GM23338 (cell line): Measurements from ENCODE around the gene DNAJB8. TPM values are rescaled to one million over a fixed set of nuclear protein-coding genes. Genes with fewer than 3 reads are reported as not detected.

Experiments used
- ATAC-seq: fragments of 200-7000 bp; cut with Tn5 transposase; 3 replicates; pipeline ENCODE4 v1.9.1; 2020
- DNase-seq: peaks from one replicate; pipeline ENCODE4 v3.0.0-alpha.2; 2015; ENCODE audit warnings: low spot score
- H2AFZ ChIP-seq: fragments of 200-600 bp; sonication (generic); 2 replicates; pipeline ENCODE4 v1.8.0; 2016; ENCODE audit warnings: antibody characterized with exemption, mild to moderate bottlenecking, moderate library complexity
- H3F3A ChIP-seq: fragments of 200-600 bp; sonication (generic); replicated peaks from 2 replicates; pipeline ENCODE4 v1.8.0; 2017; ENCODE audit warnings: antibody characterized with exemption, mixed run types, low read depth
- H3K27ac ChIP-seq: fragments of 200-600 bp; sonication (generic); 2 replicates; pipeline ENCODE4 v1.6.1; 2016; ENCODE audit warnings: low read depth
- H3K27me3 ChIP-seq: fragments of 200-600 bp; sonication (generic); 2 replicates; pipeline ENCODE4 v1.8.0; 2016; ENCODE audit warnings: mild to moderate bottlenecking, mixed run types, moderate library complexity; ENCODE audit not compliant: insufficient read depth
- H3K36me3 ChIP-seq: fragments of 200-600 bp; sonication (generic); 2 replicates; pipeline ENCODE4 v1.8.0; 2016; ENCODE audit warnings: mild to moderate bottlenecking; ENCODE audit not compliant: insufficient read depth
- H3K4me1 ChIP-seq: fragments of 200-600 bp; sonication (generic); 2 replicates; pipeline ENCODE4 v1.8.0; 2016; ENCODE audit warnings: mild to moderate bottlenecking, moderate library complexity; ENCODE audit not compliant: insufficient read depth
- H3K4me2 ChIP-seq: fragments of 200-600 bp; sonication (generic); 2 replicates; pipeline ENCODE4 v1.7.1; 2017; ENCODE audit warnings: mixed run types
- H3K4me3 ChIP-seq: fragments of 200-600 bp; sonication (generic); 2 replicates; pipeline ENCODE4 v1.6.1; 2016; ENCODE audit warnings: mixed run types
- H3K79me2 ChIP-seq: fragments of 200-600 bp; sonication (generic); replicated peaks from 2 replicates; pipeline ENCODE4 v1.8.0; 2017; ENCODE audit warnings: mild to moderate bottlenecking; ENCODE audit not compliant: insufficient read depth
- H3K9me2 ChIP-seq: fragments of 200-600 bp; sonication (generic); 2 replicates; pipeline ENCODE4 v1.8.0; 2017; ENCODE audit not compliant: insufficient read depth
- H4K20me1 ChIP-seq: fragments of 200-600 bp; sonication (generic); replicated peaks from 2 replicates; pipeline ENCODE4 v1.8.0; 2017; ENCODE audit warnings: mild to moderate bottlenecking; ENCODE audit not compliant: insufficient read depth
- H3K27ac Mint-ChIP-seq: 2 replicates; pipeline ENCODE4 v1.8.0; 2020; ENCODE audit warnings: inconsistent platforms, mild to moderate bottlenecking, moderate library complexity, mixed read lengths
- H3K27me3 Mint-ChIP-seq: 3 replicates; pipeline ENCODE4 v1.8.0; 2022; ENCODE audit warnings: low read depth, mild to moderate bottlenecking, moderate library complexity, mixed read lengths, inconsistent platforms; ENCODE audit not compliant: insufficient read depth, poor library complexity
- H3K36me3 Mint-ChIP-seq: 3 replicates; pipeline ENCODE4 v1.8.0; 2021; ENCODE audit warnings: low read depth, mild to moderate bottlenecking, inconsistent platforms, moderate library complexity, mixed read lengths
- H3K4me1 Mint-ChIP-seq: 3 replicates; pipeline ENCODE4 v1.8.0; 2020; ENCODE audit warnings: mild to moderate bottlenecking, inconsistent platforms, mixed read lengths
- H3K4me3 Mint-ChIP-seq: 3 replicates; pipeline ENCODE4 v1.8.0; 2021; ENCODE audit warnings: moderate library complexity, mild to moderate bottlenecking, inconsistent platforms, mixed read lengths
- H3K9me3 Mint-ChIP-seq: 3 replicates; pipeline ENCODE4 v1.8.0; 2020; ENCODE audit warnings: moderate library complexity, mild to moderate bottlenecking, inconsistent platforms, mixed read lengths
- CREB1 ChIP-seq: fragments of 250-450 bp; sonication (Bioruptor Pico); IDR thresholded peaks from 2 replicates; pipeline ENCODE4 v1.5.0; 2020; ENCODE audit warnings: low read depth, mild to moderate bottlenecking, moderate library complexity
- ETS1 ChIP-seq: IDR thresholded peaks from 2 replicates; pipeline ENCODE4 v1.6.1; 2016; ENCODE audit warnings: antibody characterized with exemption
- EZH2 ChIP-seq: fragments of 200-600 bp; sonication (generic); IDR thresholded peaks from one replicate; pipeline ENCODE4 v1.8.0; 2017; ENCODE audit warnings: antibody characterized with exemption, mild to moderate bottlenecking, low read depth; ENCODE audit not compliant: unreplicated experiment
- EZH2phosphoT487 ChIP-seq: fragments of 200-600 bp; sonication (generic); IDR thresholded peaks from one replicate; pipeline ENCODE4 v1.8.1; 2018; ENCODE audit warnings: antibody characterized with exemption; ENCODE audit not compliant: unreplicated experiment
- JUNB ChIP-seq: IDR thresholded peaks from one replicate; pipeline ENCODE4 v1.6.1; 2016; ENCODE audit warnings: antibody characterized with exemption; ENCODE audit not compliant: unreplicated experiment
- NANOG ChIP-seq: IDR thresholded peaks from 2 replicates; pipeline ENCODE4 v1.6.1; 2016; ENCODE audit warnings: antibody characterized with exemption, borderline replicate concordance
- POLR2AphosphoS5 ChIP-seq: IDR thresholded peaks from 2 replicates; pipeline ENCODE4 v1.6.1; 2016; ENCODE audit warnings: antibody characterized with exemption, low read depth
- REST ChIP-seq: IDR thresholded peaks from one replicate; pipeline ENCODE4 v1.6.1; 2018; ENCODE audit warnings: antibody characterized with exemption; ENCODE audit not compliant: unreplicated experiment
- STAT1 ChIP-seq: IDR thresholded peaks from one replicate; pipeline ENCODE4 v1.6.1; 2016; ENCODE audit warnings: antibody characterized with exemption; ENCODE audit not compliant: unreplicated experiment
- ZNF114 ChIP-seq: fragments of 250-450 bp; sonication (Bioruptor Pico); IDR thresholded peaks from 2 replicates; pipeline ENCODE4 v1.5.0; 2020; ENCODE audit warnings: mild to moderate bottlenecking, moderate library complexity
- ZNF331 ChIP-seq: fragments of 250-450 bp; sonication (Bioruptor Pico); IDR thresholded peaks from 2 replicates; pipeline ENCODE4 v1.5.0; 2020; ENCODE audit warnings: low read depth, mild to moderate bottlenecking, moderate library complexity
- polyA plus RNA-seq: library from polyadenylated mRNA; unstranded; fragments of >200 nt; fragmentation: Nextera tagmentation; extraction: Ambion mirVana; gene quantifications from 2 replicates; pipeline ENCODE4 v1.2.1, GENCODE V29; 2016
- total RNA-seq: library from RNA; depleted of rRNA; stranded (reverse); fragments of >200 nt; shearing (Covaris generic); gene quantifications from 2 replicates; pipeline ENCODE4 v1.2.3, GENCODE V29; 2014
- TF ChIP-seq, protein P1 (sequence below), 2 experiments: fragments of 200-600 bp in 1 of 2; sonication (generic) in 1 of 2; conservative IDR thresholded peaks; 2 replicates each; pipeline versions ENCODE4 v1.5.1 to v1.6.1; 2016 to 2017; ENCODE audit warnings: antibody characterized with exemption in 2 of 2, low read depth in 2 of 2, mild to moderate bottlenecking in 2 of 2, moderate library complexity in 1 of 2
- TF ChIP-seq, protein P2 (sequence below): fragments of 250-450 bp; sonication (Bioruptor Pico); IDR thresholded peaks from 2 replicates; pipeline ENCODE4 v1.5.0; 2020; ENCODE audit warnings: mild to moderate bottlenecking, moderate library complexity

DNAJB8 gene
- total and polyA plus RNA-seq, 2 experiments from 2014 or later, result not detected

GRCh38 chr3:128459461-128459820 is 7.2 kb downstream of the DNAJB8 start:
- Mint-ChIP-seq H3K9me3 (no peaks in the 10 kb centered on the region), H3K27me3 (peaks cover 31% of the 10 kb centered on the region), H3K27ac (no peak overlapping the region), H3K4me3 (no peak overlapping the region), H3K36me3 (no peaks in the 10 kb centered on the region; the same call in 2 of the 3 replicates), H3K4me1 (no peaks in the 10 kb centered on the region; the same call in 2 of the 3 replicates)
- Histone ChIP-seq H3K9me2 (no peaks in the 10 kb centered on the region), H3F3A (no peaks in the 10 kb centered on the region), H3K79me2 (no peaks in the 10 kb centered on the region), H3K27me3 (no peaks in the 10 kb centered on the region; the same call in 1 of the 2 replicates), H3K4me3 (no peak overlapping the region), H2AFZ (no peak overlapping the region), H3K27ac (no peak overlapping the region), H3K4me1 (no peaks in the 10 kb centered on the region), H3K4me2 (no peak overlapping the region), H4K20me1 (no peaks in the 10 kb centered on the region), H3K36me3 (no peaks in the 10 kb centered on the region)
- ATAC-seq (no peak), DNase-seq (no peak)
- TF ChIP-seq, protein P1, sequence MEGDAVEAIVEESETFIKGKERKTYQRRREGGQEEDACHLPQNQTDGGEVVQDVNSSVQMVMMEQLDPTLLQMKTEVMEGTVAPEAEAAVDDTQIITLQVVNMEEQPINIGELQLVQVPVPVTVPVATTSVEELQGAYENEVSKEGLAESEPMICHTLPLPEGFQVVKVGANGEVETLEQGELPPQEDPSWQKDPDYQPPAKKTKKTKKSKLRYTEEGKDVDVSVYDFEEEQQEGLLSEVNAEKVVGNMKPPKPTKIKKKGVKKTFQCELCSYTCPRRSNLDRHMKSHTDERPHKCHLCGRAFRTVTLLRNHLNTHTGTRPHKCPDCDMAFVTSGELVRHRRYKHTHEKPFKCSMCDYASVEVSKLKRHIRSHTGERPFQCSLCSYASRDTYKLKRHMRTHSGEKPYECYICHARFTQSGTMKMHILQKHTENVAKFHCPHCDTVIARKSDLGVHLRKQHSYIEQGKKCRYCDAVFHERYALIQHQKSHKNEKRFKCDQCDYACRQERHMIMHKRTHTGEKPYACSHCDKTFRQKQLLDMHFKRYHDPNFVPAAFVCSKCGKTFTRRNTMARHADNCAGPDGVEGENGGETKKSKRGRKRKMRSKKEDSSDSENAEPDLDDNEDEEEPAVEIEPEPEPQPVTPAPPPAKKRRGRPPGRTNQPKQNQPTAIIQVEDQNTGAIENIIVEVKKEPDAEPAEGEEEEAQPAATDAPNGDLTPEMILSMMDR (conservative IDR thresholded peaks at IDR 0.05; ENCODE audit: low read depth in 2 of 2), result no peak
- TF ChIP-seq JUNB (no peak), REST (no peak), ZNF331 (CRISPR knock-in tag) (no peak), EZH2 (no peak), EZH2phosphoT487 (no peak), ZNF114 (CRISPR knock-in tag) (no peak), STAT1 (no peak), NANOG (no peak), ETS1 (no peak), CREB1 (no peak), POLR2AphosphoS5 (no peak)
- TF ChIP-seq, protein P2, sequence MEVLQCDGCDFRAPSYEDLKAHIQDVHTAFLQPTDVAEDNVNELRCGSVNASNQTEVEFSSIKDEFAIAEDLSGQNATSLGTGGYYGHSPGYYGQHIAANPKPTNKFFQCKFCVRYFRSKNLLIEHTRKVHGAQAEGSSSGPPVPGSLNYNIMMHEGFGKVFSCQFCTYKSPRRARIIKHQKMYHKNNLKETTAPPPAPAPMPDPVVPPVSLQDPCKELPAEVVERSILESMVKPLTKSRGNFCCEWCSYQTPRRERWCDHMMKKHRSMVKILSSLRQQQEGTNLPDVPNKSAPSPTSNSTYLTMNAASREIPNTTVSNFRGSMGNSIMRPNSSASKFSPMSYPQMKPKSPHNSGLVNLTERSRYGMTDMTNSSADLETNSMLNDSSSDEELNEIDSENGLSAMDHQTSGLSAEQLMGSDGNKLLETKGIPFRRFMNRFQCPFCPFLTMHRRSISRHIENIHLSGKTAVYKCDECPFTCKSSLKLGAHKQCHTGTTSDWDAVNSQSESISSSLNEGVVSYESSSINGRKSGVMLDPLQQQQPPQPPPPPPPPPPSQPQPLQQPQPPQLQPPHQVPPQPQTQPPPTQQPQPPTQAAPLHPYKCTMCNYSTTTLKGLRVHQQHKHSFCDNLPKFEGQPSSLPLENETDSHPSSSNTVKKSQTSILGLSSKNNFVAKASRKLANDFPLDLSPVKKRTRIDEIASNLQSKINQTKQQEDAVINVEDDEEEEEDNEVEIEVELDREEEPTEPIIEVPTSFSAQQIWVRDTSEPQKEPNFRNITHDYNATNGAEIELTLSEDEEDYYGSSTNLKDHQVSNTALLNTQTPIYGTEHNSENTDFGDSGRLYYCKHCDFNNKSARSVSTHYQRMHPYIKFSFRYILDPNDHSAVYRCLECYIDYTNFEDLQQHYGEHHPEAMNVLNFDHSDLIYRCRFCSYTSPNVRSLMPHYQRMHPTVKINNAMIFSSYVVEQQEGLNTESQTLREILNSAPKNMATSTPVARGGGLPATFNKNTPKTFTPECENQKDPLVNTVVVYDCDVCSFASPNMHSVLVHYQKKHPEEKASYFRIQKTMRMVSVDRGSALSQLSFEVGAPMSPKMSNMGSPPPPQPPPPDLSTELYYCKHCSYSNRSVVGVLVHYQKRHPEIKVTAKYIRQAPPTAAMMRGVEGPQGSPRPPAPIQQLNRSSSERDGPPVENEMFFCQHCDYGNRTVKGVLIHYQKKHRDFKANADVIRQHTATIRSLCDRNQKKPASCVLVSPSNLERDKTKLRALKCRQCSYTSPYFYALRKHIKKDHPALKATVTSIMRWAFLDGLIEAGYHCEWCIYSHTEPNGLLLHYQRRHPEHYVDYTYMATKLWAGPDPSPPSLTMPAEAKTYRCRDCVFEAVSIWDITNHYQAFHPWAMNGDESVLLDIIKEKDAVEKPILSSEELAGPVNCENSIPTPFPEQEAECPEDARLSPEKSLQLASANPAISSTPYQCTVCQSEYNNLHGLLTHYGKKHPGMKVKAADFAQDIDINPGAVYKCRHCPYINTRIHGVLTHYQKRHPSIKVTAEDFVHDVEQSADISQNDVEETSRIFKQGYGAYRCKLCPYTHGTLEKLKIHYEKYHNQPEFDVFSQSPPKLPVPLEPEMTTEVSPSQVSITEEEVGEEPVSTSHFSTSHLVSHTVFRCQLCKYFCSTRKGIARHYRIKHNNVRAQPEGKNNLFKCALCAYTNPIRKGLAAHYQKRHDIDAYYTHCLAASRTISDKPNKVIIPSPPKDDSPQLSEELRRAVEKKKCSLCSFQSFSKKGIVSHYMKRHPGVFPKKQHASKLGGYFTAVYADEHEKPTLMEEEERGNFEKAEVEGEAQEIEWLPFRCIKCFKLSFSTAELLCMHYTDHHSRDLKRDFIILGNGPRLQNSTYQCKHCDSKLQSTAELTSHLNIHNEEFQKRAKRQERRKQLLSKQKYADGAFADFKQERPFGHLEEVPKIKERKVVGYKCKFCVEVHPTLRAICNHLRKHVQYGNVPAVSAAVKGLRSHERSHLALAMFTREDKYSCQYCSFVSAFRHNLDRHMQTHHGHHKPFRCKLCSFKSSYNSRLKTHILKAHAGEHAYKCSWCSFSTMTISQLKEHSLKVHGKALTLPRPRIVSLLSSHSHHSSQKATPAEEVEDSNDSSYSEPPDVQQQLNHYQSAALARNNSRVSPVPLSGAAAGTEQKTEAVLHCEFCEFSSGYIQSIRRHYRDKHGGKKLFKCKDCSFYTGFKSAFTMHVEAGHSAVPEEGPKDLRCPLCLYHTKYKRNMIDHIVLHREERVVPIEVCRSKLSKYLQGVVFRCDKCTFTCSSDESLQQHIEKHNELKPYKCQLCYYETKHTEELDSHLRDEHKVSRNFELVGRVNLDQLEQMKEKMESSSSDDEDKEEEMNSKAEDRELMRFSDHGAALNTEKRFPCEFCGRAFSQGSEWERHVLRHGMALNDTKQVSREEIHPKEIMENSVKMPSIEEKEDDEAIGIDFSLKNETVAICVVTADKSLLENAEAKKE, result no peak
